A549 (cell line): ENCODE data around the gene MAP1LC3C. TPM values are rescaled to one million over a fixed set of nuclear protein-coding genes. Genes with fewer than 3 reads are reported as not detected.
A peak's percentile ranks its signal among the peaks of the same experiment; 100 is the strongest.

Experiments used
- ATAC-seq, 2 experiments: fragments of 200-7000 bp in 1 of 2; fragments of >200 bp in 1 of 2; cut with Nextera tagmentation in 1 of 2; cut with Tn5 transposase in 1 of 2; 3 replicates each; pipeline versions ENCODE4 v1.8.0 to v1.9.1; 2018 to 2020; ENCODE audit warnings: mild to moderate bottlenecking in 1 of 2, moderate library complexity in 1 of 2
- CTCF ChIA-PET: fragments of 300-600 bp; sonication (Branson Sonifier 250); formaldehyde crosslinking; extraction: SDS; loops from one replicate; lab custom pipeline; 2021; ENCODE audit warnings: antibody characterized with exemption, inconsistent platforms; lab: Yijun Ruan, JAX
- POLR2A ChIA-PET: fragments of 350-600 bp; formaldehyde crosslinking; extraction: SDS; loops from one replicate; lab custom pipeline; 2021; ENCODE audit warnings: antibody characterized with exemption, inconsistent platforms; lab: Yijun Ruan, JAX
- DNase-seq, 2 experiments: peaks; one replicate each; pipeline versions ENCODE4 v3.0.0 to v3.0.0-alpha.2; 2011 to 2016; ENCODE audit warnings: low read depth in 1 of 2, low spot score in 1 of 2
- FAIRE-seq: peaks from 2 replicates; lab custom pipeline; 2011; peaks lifted over from hg19 to GRCh38; lab: Jason Lieb, UNC
- H3K27ac ChIP-seq, 2 experiments: fragments of >200 bp; sonication (Bioruptor Twin); formaldehyde crosslinking; 3 replicates each; pipeline ENCODE4 v1.5.1; 2016 to 2017
- H3K4me1 ChIP-seq: fragments of >200 bp; sonication (Bioruptor Twin); formaldehyde crosslinking; 3 replicates; pipeline ENCODE4 v1.6.1; 2016
- H3K4me2 ChIP-seq: fragments of >200 bp; sonication (Bioruptor Twin); formaldehyde crosslinking; 3 replicates; pipeline ENCODE4 v1.6.1; 2016
- H3K4me3 ChIP-seq: fragments of >200 bp; sonication (Bioruptor Twin); formaldehyde crosslinking; 3 replicates; pipeline ENCODE4 v1.5.1; 2016
- H3K9me3 ChIP-seq: fragments of >200 bp; sonication (Bioruptor Twin); formaldehyde crosslinking; 3 replicates; pipeline ENCODE4 v1.6.1; 2016
- ATOH8 ChIP-seq: fragments of 250-450 bp; sonication (Bioruptor Pico); IDR thresholded peaks from 2 replicates; pipeline ENCODE4 v1.5.0; 2020; ENCODE audit warnings: low read depth, mild to moderate bottlenecking, moderate library complexity
- CBX8 ChIP-seq: fragments of 200-600 bp; sonication (generic); IDR thresholded peaks from 2 replicates; pipeline ENCODE4 v1.6.1; 2016
- EHF ChIP-seq: fragments of 250-450 bp; sonication (Bioruptor Pico); IDR thresholded peaks from 2 replicates; pipeline ENCODE4 v1.5.0; 2020; ENCODE audit warnings: mild to moderate bottlenecking
- ESRRA ChIP-seq: fragments of 150-350 bp; IDR thresholded peaks from 2 replicates; pipeline ENCODE4 v1.6.1; 2014; ENCODE audit warnings: mild to moderate bottlenecking, low read length, borderline replicate concordance
- FOSB ChIP-seq: fragments of 250-450 bp; sonication (Bioruptor Pico); IDR thresholded peaks from 2 replicates; pipeline ENCODE4 v1.5.0; 2020; ENCODE audit warnings: mild to moderate bottlenecking, moderate library complexity
- FOSL2 ChIP-seq, 2 experiments: fragments of 450-650 bp in 1 of 2; fragments of >200 bp in 1 of 2; sonication (Bioruptor Twin) in 1 of 2; formaldehyde crosslinking; IDR thresholded peaks; 2 replicates each; pipeline versions ENCODE4 v1.5.0 to v1.6.1; 2016 to 2020; ENCODE audit warnings: mild to moderate bottlenecking in 1 of 2, moderate library complexity in 1 of 2
- FOXS1 ChIP-seq: fragments of 250-450 bp; sonication (Bioruptor Pico); IDR thresholded peaks from 2 replicates; pipeline ENCODE4 v1.5.0; 2020; ENCODE audit warnings: mild to moderate bottlenecking, moderate library complexity
- HES2 ChIP-seq: fragments of >200 bp; sonication (Bioruptor Twin); formaldehyde crosslinking; IDR thresholded peaks from 2 replicates; pipeline ENCODE4 v1.6.1; 2016
- HOXB5 ChIP-seq: fragments of 250-450 bp; sonication (Bioruptor Pico); IDR thresholded peaks from 2 replicates; pipeline ENCODE4 v1.5.0; 2020; ENCODE audit warnings: mild to moderate bottlenecking, moderate library complexity
- JUN ChIP-seq, 2 experiments: fragments of >200 bp; sonication (Bioruptor Twin); formaldehyde crosslinking; IDR thresholded peaks; 2 replicates in 1 of 2; 3 replicates in 1 of 2; pipeline ENCODE4 v1.6.1; 2016 to 2017
- KDM1A ChIP-seq: fragments of 200-600 bp; sonication (generic); IDR thresholded peaks from 2 replicates; pipeline ENCODE4 v1.6.1; 2016; ENCODE audit warnings: low read depth, mild to moderate bottlenecking
- MAFK ChIP-seq: fragments of 450-650 bp; IDR thresholded peaks from 2 replicates; pipeline ENCODE4 v1.6.1; 2014; ENCODE audit not compliant: partially characterized antibody
- MAX ChIP-seq: IDR thresholded peaks from 2 replicates; pipeline ENCODE4 v1.6.1; 2012
- NFE2L2 ChIP-seq: fragments of 150-350 bp; conservative IDR thresholded peaks from 2 replicates; pipeline ENCODE4 v1.6.1; 2014; ENCODE audit warnings: low read length
- PBX3 ChIP-seq: IDR thresholded peaks from 2 replicates; pipeline ENCODE4 v1.6.1; 2012
- PHF8 ChIP-seq: fragments of 200-600 bp; sonication (generic); IDR thresholded peaks from 2 replicates; pipeline ENCODE4 v1.6.1; 2016; ENCODE audit warnings: low read depth, mild to moderate bottlenecking, antibody characterized with exemption, moderate library complexity, borderline replicate concordance
- RFX5 ChIP-seq: fragments of 450-650 bp; IDR thresholded peaks from 2 replicates; pipeline ENCODE4 v1.7.1; 2014; ENCODE audit warnings: antibody characterized with exemption, mild to moderate bottlenecking, moderate library complexity
- TP53 ChIP-seq: fragments of 250-450 bp; sonication (Bioruptor Pico); IDR thresholded peaks from 2 replicates; pipeline ENCODE4 v1.5.0; 2021; ENCODE audit warnings: mild to moderate bottlenecking, moderate library complexity
- ZC3H11A ChIP-seq: fragments of 450-650 bp; IDR thresholded peaks from 2 replicates; pipeline ENCODE4 v1.6.1; 2014; ENCODE audit warnings: antibody characterized with exemption, mild to moderate bottlenecking
- WGBS: methylation state at CpG from one replicate; pipeline ENCODE4 v1.1.6; 2017; ENCODE audit errors: missing lambda C conversion rate; 5-methylcytosine and 5-hydroxymethylcytosine counted together
- polyA plus RNA-seq, 4 experiments: library from polyadenylated mRNA; depleted of rRNA in 3 of 4; stranded (reverse); fragments of >200 nt; fragmentation: RNase III in 1 of 4; extraction: RNeasy Plus Mini Kit Qiagen cat#74134 plus additional on column Dnase treatment in 1 of 4; gene quantifications; 2 replicates in 3 of 4; 3 replicates in 1 of 4; pipeline ENCODE4 v1.2.3, GENCODE V29; 2011 to 2017

The MAP1LC3C gene
- polyA plus RNA-seq, 2 of the 4 experiments (the other 2 are of a cell fraction), result 0.21 to 0.23 TPM

GRCh38 chr1:242005866-242006535 is 7.1 kb upstream of the MAP1LC3C start:
- WGBS, result 78% methylated on average over 5 of the region's 5 CpGs
- CTCF ChIA-PET, result interaction anchor here (6.8 kb wide), 1 partner anchor 8 kb away, joined by 42 read pairs; the partner anchor contains the start of gene MAP1LC3C

GRCh38 chr1:242004751-242005495 is 6.0 kb upstream of the MAP1LC3C start:
- WGBS, result 78% methylated on average over 5 of the region's 5 CpGs
- ATAC-seq (peak in 1 of 2 experiments; percentile 53; a peak in 3 of 6 replicates), DNase-seq (peak in 1 of 2 experiments; percentile 30), FAIRE-seq (no peak)
- H3K4me2 ChIP-seq, result no peak overlapping the region
- TF ChIP-seq TP53 (CRISPR knock-in tag), result no peak
- no peak for TF ChIP-seq PBX3
- TF ChIP-seq ESRRA, result no peak
- no peak for TF ChIP-seq RFX5
- TF ChIP-seq JUN (IDR thresholded peaks at IDR 0.05), result no peak
- TF ChIP-seq PHF8, result no peak
- TF ChIP-seq ATOH8 (CRISPR knock-in tag), result no peak
- H3K4me3 ChIP-seq, result no peak overlapping the region
- ChIA-PET POLR2A (no interaction called here), CTCF (interaction anchor here (1.2 kb wide), 1 partner anchor 109 kb away, joined by 6 read pairs; no protein-coding TSS in a partner anchor)
- H3K9me3 ChIP-seq, result no peaks in the 10 kb centered on the region
- H3K4me1 ChIP-seq, result 0 out of 3 replicates have a peak, but pooled peaks cover 16% of the 10 kb centered on the region
- H3K27ac ChIP-seq, result no peak overlapping the region

More at GRCh38 chr1:242005866-242006535, 7.1 kb upstream of the MAP1LC3C start:
- FAIRE-seq (no peak), DNase-seq (no peak), ATAC-seq (peak; percentile 27 to 30; a peak in 4 of 6 replicates)
- TF ChIP-seq CBX8 (no peak), HOXB5 (CRISPR knock-in tag) (no peak), EHF (CRISPR knock-in tag) (no peak), HES2 (no peak), FOXS1 (no peak), NFE2L2 (no peak), ZC3H11A (no peak), MAX (no peak), PHF8 (no peak), FOSL2 (IDR thresholded peaks at IDR 0.05) (no peak), FOSL2 (CRISPR knock-in tag; IDR thresholded peaks at IDR 0.05) (no peak), MAFK (no peak)
- Histone ChIP-seq H3K4me1 (0 out of 3 replicates have a peak, but pooled peaks cover 16% of the 10 kb centered on the region), H3K9me3 (no peaks in the 10 kb centered on the region), H3K27ac (no peak overlapping the region), H3K4me2 (0 out of 3 replicates have a peak overlapping the region, but pooled peaks have one; percentile 2), H3K4me3 (no peak overlapping the region)
- POLR2A ChIA-PET, result no interaction called here

- Histone ChIP-seq H3K4me3 (no peak overlapping the region), H3K9me3 (no peaks in the 10 kb centered on the region), H3K4me1 (peaks cover 22% of the 10 kb centered on the region; the same call in 2 of the 3 replicates), H3K4me2 (no peak overlapping the region), H3K27ac (no peak overlapping the region)
- POLR2A ChIA-PET, result no interaction called here
- CTCF ChIA-PET, result interaction anchor here (1.0 to 8.0 kb wide), 3 partner anchors 10 to 106 kb away, joined by 3 to 106 read pairs (median 75); no protein-coding TSS in a partner anchor
- TF ChIP-seq ATOH8 (CRISPR knock-in tag) (no peak), ZC3H11A (no peak), KDM1A (no peak), FOSB (no peak), MAFK (no peak), FOXS1 (no peak), EHF (CRISPR knock-in tag) (no peak)
- FAIRE-seq, result no peak
- 77% methylated on average over 4 of the region's 4 CpGs for WGBS
- ATAC-seq, result no peak
- no peak for DNase-seq
Measured at GRCh38 chr1:242002510-242002909, 3.6 kb upstream of the MAP1LC3C start.
